Stomach (tissue), 19 donors: Measurements from ENCODE around the gene STPG2. TPM values are rescaled to one million over a fixed set of nuclear protein-coding genes. Genes with fewer than 3 reads are reported as not detected.

Source experiments
- DNase-seq, 2 donors: peaks; one replicate each; pipeline versions ENCODE4 v3.0.0 to v3.0.0-alpha.2; 2013 to 2019
- H3K27ac ChIP-seq, 5 donors: fragments of 200-600 bp in 4 of 5; sonication (generic) in 4 of 5; one replicate each; pipeline ENCODE4 v1.5.1; 2013 to 2019; ENCODE audit warnings: mild to moderate bottlenecking in 1 of 5, moderate library complexity in 1 of 5
- H3K27me3 ChIP-seq, 3 donors: fragments of 200-600 bp; sonication (generic); one replicate each; pipeline ENCODE4 v1.5.1; 2017 to 2019; ENCODE audit warnings: mixed run types in 1 of 3
- H3K36me3 ChIP-seq, 4 donors: fragments of 200-600 bp; sonication (generic); 1 replicate in 3 of 4; 2 replicates in 1 of 4; pipeline ENCODE4 v1.5.1; 2016 to 2019
- H3K4me1 ChIP-seq, 4 donors: fragments of 200-600 bp; sonication (generic); one replicate each; pipeline ENCODE4 v1.5.1; 2016 to 2019
- H3K4me3 ChIP-seq, 4 donors: fragments of 200-600 bp; sonication (generic) in 3 of 4; one replicate each; pipeline ENCODE4 v1.5.1; 2016 to 2019; ENCODE audit warnings: mild to moderate bottlenecking in 1 of 4
- H3K9me3 ChIP-seq, 4 donors: fragments of 200-600 bp; sonication (generic); one replicate each; pipeline ENCODE4 v1.5.1; 2016 to 2019
- CTCF ChIP-seq, 7 experiments: fragments of 450-650 bp in 4 of 7; fragments of 200-600 bp in 3 of 7; sonication (generic) in 3 of 7; IDR thresholded peaks; one replicate each; pipeline ENCODE4 v1.5.1; 2016 to 2019; ENCODE audit warnings: antibody characterized with exemption in 7 of 7, control low read depth in 2 of 7, mild to moderate bottlenecking in 1 of 7
- EP300 ChIP-seq: sonication (generic); formaldehyde crosslinking; IDR thresholded peaks from one replicate; pipeline ENCODE4 v1.6.1; 2017; ENCODE audit warnings: antibody characterized with exemption
- POLR2A ChIP-seq, 4 donors: fragments of 450-650 bp; IDR thresholded peaks; one replicate each; pipeline ENCODE4 v1.6.1; 2016; ENCODE audit warnings: antibody characterized with exemption in 4 of 4, control low read depth in 2 of 4, mild to moderate bottlenecking in 1 of 4, moderate library complexity in 1 of 4
- POLR2AphosphoS5 ChIP-seq, 3 donors: sonication (generic); formaldehyde crosslinking; IDR thresholded peaks; one replicate each; pipeline ENCODE4 v1.6.1; 2016; ENCODE audit warnings: antibody characterized with exemption in 3 of 3
- WGBS, 5 donors: extraction: QIAGEN DNeasy Blood & Tissue Kit in 3 of 5; methylation state at CpG; one replicate each; pipeline versions ENCODE4 v1.1.5 to v1.1.7; 2013 to 2018; 5-methylcytosine and 5-hydroxymethylcytosine counted together
- intact Hi-C: fragments of 100-400 bp; cut with DNase I; formaldehyde crosslinking; loops from one replicate; pipeline ENCODE4 v1.15.1; 2023; ENCODE audit warnings: low total_unique reads
- long read RNA-seq, 10 donors: transcript quantifications; one replicate each; lab custom pipeline, GENCODE V29; 2026
- polyA plus RNA-seq, 3 donors: library from polyadenylated mRNA; stranded (reverse); fragments of 200-250 nt; gene quantifications; one replicate each; pipeline ENCODE4 v1.2.3, GENCODE V29; 2013
- total RNA-seq, 5 donors: library from RNA; depleted of rRNA; stranded (reverse); fragments of >200 nt; gene quantifications; one replicate each; pipeline versions ENCODE4 v1.1.0 to v1.2.3, GENCODE V29; 2014 to 2016
- donor health status: healthy with polysubstance abuse.
- donor health status: Bipolar disorder and iron deficiency.
- donor health status: healthy.

STPG2 gene
- total RNA-seq, result under 1 TPM in 2 of 5 donors, not detected in 3; 0.37 to 0.89 TPM
- under 1 TPM in 2 of 3 donors, not detected in 1; 0.05 to 0.61 TPM for polyA plus RNA-seq
- long read RNA-seq, donor 1, result 0 reads
- long read RNA-seq, donor 2, result 0 reads
- long read RNA-seq, donor 3, result 0 reads
- long read RNA-seq, donor 4, result 0 reads
- long read RNA-seq, donor 5, result 0 reads
- long read RNA-seq, donor 6, result 0 reads
- long read RNA-seq, donor 7, result 0 reads
- long read RNA-seq, donor 8, result 0 reads
- long read RNA-seq, donor 9, result 0 reads
- long read RNA-seq, donor 10, result 0 reads

- Histone ChIP-seq H3K36me3 (no peaks in the 10 kb centered on the region), H3K27ac (peak within 1 kb of the TSS; percentile 89 to 96 (median 92)), H3K27me3 (no peaks in the 10 kb centered on the region), H3K4me3 (peak within 1 kb of the TSS; percentile 58 to 65 (median 64)), H3K9me3 (no peaks in the 10 kb centered on the region), H3K4me1 (peaks cover 0 to 14% (median 6%) of the 10 kb centered on the region in 4 donors)
- TF ChIP-seq POLR2A (IDR thresholded peaks at IDR 0.05) (no peak), POLR2AphosphoS5 (IDR thresholded peaks at IDR 0.05) (peak in 2 of 3 donors; percentile 72 to 85), CTCF (IDR thresholded peaks at IDR 0.05) (peak in 5 of 7 experiments; percentile 11 to 43 (median 21)), EP300 (no peak)
- intact Hi-C loops, result no loop called here
- DNase-seq, result peak; percentile 95 to 97
- 5 to 8% (median 6%) methylated on average over 43 to 44 of the region's 44 CpGs for WGBS, 5 donors
Observed at GRCh38 chr4:98143001-98143899, at the start of gene STPG2. Gene STPG2 (minus strand): TSS chr4:98143476.

- peaks cover 0 to 7% (median 0%) of the 10 kb centered on the region in 4 donors for H3K9me3 ChIP-seq
Observed at GRCh38 chr4:98185279-98185678, 42.0 kb upstream of the STPG2 start.

GRCh38 chr4:98181809-98182208 lies 38.5 kb upstream of the STPG2 start:
- Histone ChIP-seq H3K27ac (no peak overlapping the region), H3K9me3 (no peaks in the 10 kb centered on the region), H3K4me3 (no peak overlapping the region), H3K36me3 (no peaks in the 10 kb centered on the region), H3K4me1 (no peaks in the 10 kb centered on the region), H3K27me3 (no peaks in the 10 kb centered on the region)
- 54 to 61% (median 57%) methylated on average over 3 of the region's 3 CpGs for WGBS, 5 donors
- TF ChIP-seq EP300 (no peak), POLR2AphosphoS5 (IDR thresholded peaks at IDR 0.05) (no peak), CTCF (IDR thresholded peaks at IDR 0.05) (no peak), POLR2A (IDR thresholded peaks at IDR 0.05) (no peak)
- intact Hi-C loops, result no loop called here
- peak in 1 of 2 donors; percentile 22 for DNase-seq

More at GRCh38 chr4:98185279-98185678, 42.0 kb upstream of the STPG2 start:
- DNase-seq, result no peak
- Histone ChIP-seq H3K36me3 (no peaks in the 10 kb centered on the region), H3K4me1 (no peaks in the 10 kb centered on the region), H3K4me3 (no peak overlapping the region), H3K27ac (no peak overlapping the region), H3K27me3 (no peaks in the 10 kb centered on the region)
- intact Hi-C loops, result no loop called here
- TF ChIP-seq EP300 (no peak), POLR2A (IDR thresholded peaks at IDR 0.05) (no peak), CTCF (IDR thresholded peaks at IDR 0.05) (no peak), POLR2AphosphoS5 (IDR thresholded peaks at IDR 0.05) (no peak)

- intact Hi-C loops, result no loop called here
- no peak for DNase-seq
- Histone ChIP-seq H3K27me3 (no peaks in the 10 kb centered on the region), H3K36me3 (no peaks in the 10 kb centered on the region), H3K27ac (no peak overlapping the region), H3K9me3 (no peaks in the 10 kb centered on the region), H3K4me3 (no peak overlapping the region), H3K4me1 (no peaks in the 10 kb centered on the region)
- TF ChIP-seq POLR2AphosphoS5 (IDR thresholded peaks at IDR 0.05) (no peak), EP300 (no peak), POLR2A (IDR thresholded peaks at IDR 0.05) (no peak), CTCF (IDR thresholded peaks at IDR 0.05) (no peak)
Observed at GRCh38 chr4:98179951-98180350, 36.7 kb upstream of the STPG2 start.
